Right atrium auricular region (tissue), 2 donors: Measurements from ENCODE around the gene FKBP3. TPM values are rescaled to one million over a fixed set of nuclear protein-coding genes. Genes with fewer than 3 reads are reported as not detected.
"Not testable (repeated sequence)": the region's sequence is repeated elsewhere in the genome, so short reads cannot be mapped to it uniquely, and the experiment has no call there.

Source experiments
- DNase-seq: peaks from one replicate; pipeline ENCODE4 v3.0.0-alpha.2; 2019; ENCODE audit warnings: low spot score
- H3K27ac ChIP-seq, 2 donors: fragments of 200-600 bp; sonication (generic); 1 replicate in 1 of 2; 2 replicates in 1 of 2; pipeline ENCODE4 v1.5.1; 2016 to 2019
- H3K27me3 ChIP-seq, 2 donors: fragments of 200-600 bp; sonication (generic); one replicate each; pipeline versions ENCODE4 v1.5.1 to v1.6.0; 2017 to 2019
- H3K36me3 ChIP-seq: fragments of 200-600 bp; sonication (generic); one replicate; pipeline ENCODE4 v1.5.1; 2016
- H3K4me1 ChIP-seq, 2 donors: fragments of 200-600 bp; sonication (generic); one replicate each; pipeline versions ENCODE4 v1.5.1 to v1.6.0; 2017 to 2019
- H3K4me3 ChIP-seq, 2 donors: fragments of 200-600 bp; sonication (generic); 1 replicate in 1 of 2; 2 replicates in 1 of 2; pipeline ENCODE4 v1.5.1; 2017 to 2019; ENCODE audit warnings: mild to moderate bottlenecking in 1 of 2, moderate library complexity in 1 of 2
- H3K9me3 ChIP-seq, 2 donors: fragments of 200-600 bp; sonication (generic); one replicate each; pipeline ENCODE4 v1.5.1; 2019
- CTCF ChIP-seq, 2 donors: fragments of 200-600 bp; sonication (generic); IDR thresholded peaks; one replicate each; pipeline ENCODE4 v1.5.1; 2019; ENCODE audit warnings: antibody characterized with exemption in 2 of 2
- total RNA-seq, 2 donors: library from RNA; depleted of rRNA; stranded (reverse); fragments of >200 nt; gene quantifications; one replicate each; pipeline ENCODE4 v1.1.0, GENCODE V29; 2016

Gene FKBP3
- total RNA-seq, 2 donors from 2014 or later, result 45.5 to 72.3 TPM

DNA sequence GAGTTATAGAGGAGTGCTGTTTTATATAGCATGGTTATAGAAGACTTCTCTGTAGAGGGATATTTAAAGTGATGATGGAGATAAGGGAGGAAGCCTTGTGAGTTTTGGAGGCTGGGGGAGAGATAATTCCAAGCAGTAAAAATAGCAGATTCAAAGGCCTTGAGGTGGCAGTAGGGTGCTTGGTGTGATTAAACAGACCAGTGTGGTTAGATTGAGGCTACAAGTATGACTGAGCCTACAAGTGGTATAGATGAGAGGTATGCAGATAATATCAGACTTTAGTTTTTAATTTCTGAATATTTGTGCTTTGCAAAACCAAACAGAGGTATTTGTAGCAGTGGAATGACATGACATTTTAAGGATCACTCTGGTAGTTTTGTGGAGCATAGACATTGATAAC is 21.8 kb upstream of the FKBP3 start:
- Histone ChIP-seq H3K9me3 (no peaks in the 10 kb centered on the region), H3K4me1 (no peaks in the 10 kb centered on the region), H3K27ac (no peak overlapping the region), H3K27me3 (no peaks in the 10 kb centered on the region), H3K4me3 (no peak overlapping the region), H3K36me3 (no peaks in the 10 kb centered on the region)
- no peak for TF ChIP-seq CTCF (IDR thresholded peaks at IDR 0.05)
- DNase-seq, result no peak

DNA sequence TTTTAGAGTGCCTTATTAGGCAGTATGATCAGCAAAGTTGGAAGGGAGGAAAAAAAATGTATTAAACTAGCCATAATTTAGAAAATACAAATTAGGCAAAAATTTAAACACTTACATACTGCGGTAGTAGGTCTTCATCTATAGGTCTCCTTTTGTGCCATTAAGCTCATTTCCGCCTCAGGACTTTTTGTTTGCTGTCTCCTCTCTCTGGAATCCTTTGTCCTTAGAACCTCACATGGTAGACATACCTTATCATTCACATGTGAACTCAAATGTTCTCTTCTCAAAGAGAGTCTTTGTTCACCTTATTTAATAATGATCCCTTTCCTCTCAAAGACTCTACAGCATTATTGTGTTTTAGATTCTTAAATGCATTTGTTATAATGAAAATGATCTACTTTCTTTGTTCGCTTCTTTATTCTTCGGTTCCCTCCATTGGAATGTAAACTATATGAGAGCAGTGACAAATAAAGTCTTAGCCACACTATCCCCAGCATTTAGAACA is 16.2 kb upstream of the FKBP3 start:
- H3K4me1 ChIP-seq, result no peaks in the 10 kb centered on the region
- H3K27me3 ChIP-seq, result no peaks in the 10 kb centered on the region
- DNase-seq, result no peak
- H3K4me3 ChIP-seq, result no peak overlapping the region
- no peaks in the 10 kb centered on the region for H3K36me3 ChIP-seq
- H3K27ac ChIP-seq, result no peak overlapping the region
- no peaks in the 10 kb centered on the region for H3K9me3 ChIP-seq
- TF ChIP-seq CTCF (IDR thresholded peaks at IDR 0.05), result no peak

- no peak overlapping the region for H3K27ac ChIP-seq
- no peak for DNase-seq
- no peak for TF ChIP-seq CTCF (IDR thresholded peaks at IDR 0.05)
- no peaks in the 10 kb centered on the region for H3K27me3 ChIP-seq
- no peaks in the 10 kb centered on the region for H3K9me3 ChIP-seq
- no peaks in the 10 kb centered on the region for H3K4me1 ChIP-seq
- H3K4me3 ChIP-seq, result no peak overlapping the region
- no peaks in the 10 kb centered on the region for H3K36me3 ChIP-seq
Observed at GRCh38 chr14:45149602-45150001, 15.3 kb upstream of the FKBP3 start.

- no peaks in the 10 kb centered on the region for H3K36me3 ChIP-seq
- no peaks in the 10 kb centered on the region for H3K4me1 ChIP-seq
- no peak for DNase-seq
- H3K9me3 ChIP-seq, result no peaks in the 10 kb centered on the region
- TF ChIP-seq CTCF (IDR thresholded peaks at IDR 0.05), result no peak
- H3K27me3 ChIP-seq, result no peaks in the 10 kb centered on the region
- H3K27ac ChIP-seq, result no peak overlapping the region
- H3K4me3 ChIP-seq, result no peak overlapping the region
Observed at GRCh38 chr14:45145214-45145613, 10.9 kb upstream of the FKBP3 start.

DNA sequence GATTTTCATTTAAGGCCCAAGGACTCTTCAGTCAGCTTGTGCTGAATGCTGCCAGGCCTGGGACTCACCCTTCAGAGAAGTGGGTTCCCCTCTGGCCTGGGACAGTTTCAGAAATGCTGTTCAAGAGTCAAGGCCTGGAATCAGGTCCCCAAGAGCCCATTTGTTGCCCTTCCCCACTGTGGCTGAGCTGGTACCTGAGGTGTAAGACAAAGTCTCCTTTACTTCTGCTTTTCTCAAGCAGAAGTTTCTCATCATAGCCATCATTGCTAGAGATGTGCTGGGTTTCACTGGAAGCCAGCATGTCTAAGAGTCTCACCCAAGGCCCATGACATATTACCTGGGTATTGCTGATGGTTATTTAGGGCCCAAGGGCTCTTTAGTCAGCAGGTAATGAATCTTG is 10.4 kb upstream of the FKBP3 start:
- Histone ChIP-seq H3K27me3 (no peaks in the 10 kb centered on the region), H3K36me3 (no peaks in the 10 kb centered on the region), H3K4me3 (no peak overlapping the region), H3K9me3 (no peaks in the 10 kb centered on the region), H3K4me1 (no peaks in the 10 kb centered on the region), H3K27ac (no peak overlapping the region)
- TF ChIP-seq CTCF (IDR thresholded peaks at IDR 0.05), result no peak
- DNase-seq, result no peak

DNA sequence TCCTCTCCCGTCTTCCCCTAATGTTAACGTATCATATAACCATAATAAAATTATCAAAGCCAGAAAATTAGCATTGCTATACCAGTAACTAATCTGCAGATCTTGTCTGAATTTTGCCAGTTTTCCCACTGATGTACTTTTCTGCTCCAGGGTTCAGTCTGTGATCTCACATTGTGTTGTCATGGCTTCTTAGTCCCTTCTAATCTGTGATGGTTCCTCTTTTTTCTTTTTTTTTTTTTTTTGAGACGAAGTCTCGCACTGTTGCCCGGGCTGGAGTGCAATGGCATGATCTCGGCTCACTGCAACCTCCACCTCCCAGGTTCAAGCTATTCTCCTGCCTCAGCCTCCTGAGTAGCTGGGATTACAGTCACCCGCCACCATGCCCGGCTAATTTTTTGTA is 7.8 kb upstream of the FKBP3 start:
- DNase-seq, H3K27me3 ChIP-seq, H3K36me3 ChIP-seq, H3K9me3 ChIP-seq, H3K4me3 ChIP-seq, H3K4me1 ChIP-seq, H3K27ac ChIP-seq: not testable (repeated sequence)
